AG10803 (cell line): ENCODE data around the gene TECPR1.

Experiments
- DNase-seq: peaks from one replicate; pipeline ENCODE4 v3.0.0; 2010; ENCODE audit warnings: low read depth
- H3K4me3 ChIP-seq: 2 replicates; pipeline ENCODE4 v1.5.1; 2011; ENCODE audit warnings: mild to moderate bottlenecking, low read length, control low read depth
- TF ChIP-seq, protein P1 (sequence below): conservative IDR thresholded peaks from 2 replicates; pipeline ENCODE4 v1.5.1; 2011; ENCODE audit warnings: mild to moderate bottlenecking, low read length, control low read depth, inconsistent platforms

Gene TECPR1

DNA sequence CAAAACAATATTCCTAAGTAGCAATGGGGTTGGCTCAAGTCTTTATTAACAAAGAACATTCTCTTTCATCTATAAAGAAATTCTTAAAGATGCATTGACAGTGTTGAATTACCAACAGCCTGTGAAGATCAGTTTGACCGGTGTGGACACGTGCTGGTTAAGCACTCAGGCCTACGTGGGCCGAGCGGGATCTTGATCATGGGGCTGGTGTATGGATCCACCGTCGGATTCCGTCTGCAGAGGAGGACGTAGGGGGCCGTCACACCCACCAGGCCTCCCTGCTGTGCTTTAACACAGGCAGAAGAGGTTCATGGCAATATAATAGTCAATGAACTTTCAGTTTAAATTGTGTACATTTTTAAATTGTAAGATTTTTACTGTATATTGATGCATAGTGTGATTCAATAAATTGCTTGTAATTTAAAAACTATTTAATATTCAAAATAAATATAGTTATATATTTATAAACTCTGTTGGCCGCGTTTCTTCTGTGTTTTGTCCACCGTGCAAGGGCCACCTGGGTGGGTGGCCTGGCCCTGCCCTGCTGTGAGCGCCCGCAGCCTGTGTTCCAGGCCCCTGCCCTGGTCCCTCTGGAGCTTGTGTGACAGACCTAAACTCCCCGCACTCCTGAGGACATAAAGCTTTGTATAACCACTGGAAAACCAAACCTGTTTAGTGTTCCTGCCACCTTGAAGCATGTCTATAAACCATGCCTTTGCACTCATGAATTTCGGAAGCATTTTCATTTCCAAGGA, 42.7 kb downstream of the TECPR1 start:
- H3K4me3 ChIP-seq = no peak overlapping the region
- DNase-seq = no peak
- TF ChIP-seq, protein P1, sequence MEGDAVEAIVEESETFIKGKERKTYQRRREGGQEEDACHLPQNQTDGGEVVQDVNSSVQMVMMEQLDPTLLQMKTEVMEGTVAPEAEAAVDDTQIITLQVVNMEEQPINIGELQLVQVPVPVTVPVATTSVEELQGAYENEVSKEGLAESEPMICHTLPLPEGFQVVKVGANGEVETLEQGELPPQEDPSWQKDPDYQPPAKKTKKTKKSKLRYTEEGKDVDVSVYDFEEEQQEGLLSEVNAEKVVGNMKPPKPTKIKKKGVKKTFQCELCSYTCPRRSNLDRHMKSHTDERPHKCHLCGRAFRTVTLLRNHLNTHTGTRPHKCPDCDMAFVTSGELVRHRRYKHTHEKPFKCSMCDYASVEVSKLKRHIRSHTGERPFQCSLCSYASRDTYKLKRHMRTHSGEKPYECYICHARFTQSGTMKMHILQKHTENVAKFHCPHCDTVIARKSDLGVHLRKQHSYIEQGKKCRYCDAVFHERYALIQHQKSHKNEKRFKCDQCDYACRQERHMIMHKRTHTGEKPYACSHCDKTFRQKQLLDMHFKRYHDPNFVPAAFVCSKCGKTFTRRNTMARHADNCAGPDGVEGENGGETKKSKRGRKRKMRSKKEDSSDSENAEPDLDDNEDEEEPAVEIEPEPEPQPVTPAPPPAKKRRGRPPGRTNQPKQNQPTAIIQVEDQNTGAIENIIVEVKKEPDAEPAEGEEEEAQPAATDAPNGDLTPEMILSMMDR = no peak

DNA sequence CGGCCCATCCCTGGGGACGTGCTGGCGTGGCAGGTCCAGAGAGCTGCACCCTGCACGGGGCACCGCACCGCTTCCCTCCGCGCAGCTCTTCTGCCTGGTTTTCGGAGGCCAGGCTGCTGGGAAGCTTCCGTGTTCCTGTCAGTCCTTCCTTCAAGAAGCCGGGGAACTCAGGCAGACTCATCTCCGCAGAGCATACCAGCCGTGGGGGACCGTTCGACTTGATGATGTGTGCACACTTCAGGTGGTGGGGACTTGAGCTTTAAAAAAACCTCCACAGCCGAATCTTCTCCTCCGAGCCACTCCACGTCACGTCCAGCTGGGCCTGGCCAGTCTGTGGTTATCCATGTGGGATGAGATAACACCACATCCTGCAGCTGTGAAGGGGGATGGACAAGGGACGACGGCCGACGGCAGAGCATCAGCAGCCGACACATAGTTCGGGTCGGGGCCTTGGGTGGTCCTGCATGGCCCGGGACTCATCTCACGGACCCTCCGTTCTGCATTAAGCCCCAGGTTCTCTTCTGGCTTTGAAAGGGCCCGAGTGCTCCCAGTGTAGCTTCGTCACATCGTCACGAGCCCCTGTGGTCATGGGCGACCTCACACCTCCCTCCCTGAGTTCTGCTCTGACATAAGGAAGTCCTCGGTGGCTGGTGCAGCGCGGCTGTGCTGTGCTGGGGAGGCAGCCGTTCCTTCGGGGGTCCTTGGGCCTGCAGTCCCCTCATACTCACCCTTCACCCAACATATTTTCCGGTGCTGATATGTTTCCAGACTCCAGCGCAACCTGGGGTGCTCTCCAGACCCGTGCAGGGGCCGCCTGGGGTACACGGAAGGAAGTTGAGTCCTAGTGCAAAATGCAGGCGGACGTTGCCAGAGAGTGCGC, 45.3 kb downstream of the TECPR1 start:
- DNase-seq = no peak
- TF ChIP-seq, protein P1 = no peak
- no peak overlapping the region for H3K4me3 ChIP-seq

GRCh38 chr7:98205162-98205845, 46.7 kb downstream of the TECPR1 start:
- no peak overlapping the region for H3K4me3 ChIP-seq
- DNase-seq = no peak
- TF ChIP-seq, protein P1 = no peak

DNA sequence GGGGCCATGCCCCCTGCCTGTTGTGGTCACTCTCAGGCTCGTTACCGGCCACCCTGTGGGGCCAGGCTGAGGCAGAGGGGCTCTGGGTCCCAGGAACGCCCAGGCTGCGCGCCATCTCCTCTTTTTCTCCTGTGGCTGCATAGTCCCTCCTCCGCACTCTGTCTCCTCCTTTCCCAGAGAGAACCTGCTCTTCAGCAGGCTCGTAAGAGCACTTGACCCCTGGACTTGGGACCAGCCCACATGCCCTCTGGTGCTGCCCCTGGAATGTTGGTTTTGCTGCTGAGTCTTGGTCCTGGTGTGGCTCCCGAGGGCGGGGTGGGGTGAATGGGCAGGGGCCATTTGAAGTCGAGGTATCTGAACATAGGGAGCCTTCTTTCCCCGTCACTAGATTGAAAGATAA, 47.4 kb downstream of the TECPR1 start:
- H3K4me3 ChIP-seq = no peak overlapping the region
- DNase-seq = no peak
- TF ChIP-seq, protein P1 = no peak

GRCh38 chr7:98203964-98204605, 47.9 kb downstream of the TECPR1 start:
- no peak overlapping the region for H3K4me3 ChIP-seq
- no peak for DNase-seq
- TF ChIP-seq, protein P1 = no peak

DNA sequence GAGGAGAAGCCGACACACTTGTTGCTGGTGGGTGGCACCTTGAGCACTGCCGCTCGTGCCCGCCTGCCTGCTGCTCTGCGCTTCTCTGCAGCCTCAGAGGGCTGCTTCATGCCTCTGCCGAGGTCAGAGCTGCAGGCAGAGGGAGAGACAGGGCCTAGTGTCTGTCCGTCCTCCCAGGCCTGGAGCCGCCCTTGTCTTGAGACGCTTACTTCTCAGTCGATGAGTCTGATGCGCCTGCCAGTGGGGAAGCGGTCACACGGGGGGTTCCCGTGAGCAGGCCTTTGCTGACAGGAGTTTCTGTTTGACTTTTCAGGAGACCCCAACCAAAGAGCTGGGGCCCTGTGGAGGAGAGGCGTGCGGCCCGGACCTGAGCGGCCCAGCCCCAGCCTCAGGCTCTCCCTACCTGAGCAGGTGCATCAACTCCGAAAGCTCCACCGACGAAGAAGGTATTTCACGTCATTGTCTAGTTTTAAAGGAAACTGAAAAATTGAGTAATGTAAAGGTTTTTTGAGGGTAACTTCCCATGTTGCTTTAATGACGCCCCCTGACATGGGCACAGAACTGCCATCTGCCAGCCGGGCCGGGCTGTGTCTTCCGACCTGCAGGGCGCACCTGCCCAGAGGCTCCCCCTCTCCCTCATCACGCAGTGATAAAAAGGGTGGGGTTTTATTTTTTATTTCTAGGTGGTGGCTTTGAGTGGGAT, 48.6 kb downstream of the TECPR1 start:
- H3K4me3 ChIP-seq = no peak overlapping the region
- TF ChIP-seq, protein P1 = no peak
- DNase-seq = no peak
